SK-N-SH (cell line): ENCODE results near the gene NUDT19. TPM values are rescaled to one million over a fixed set of nuclear protein-coding genes. Genes with fewer than 3 reads are reported as not detected.
"Not testable (repeated sequence)": the region's sequence is repeated elsewhere in the genome, so short reads cannot be mapped to it uniquely, and the experiment has no call there.

Experiments
- CTCF ChIA-PET: fragments of 300-600, 350-600 bp; formaldehyde crosslinking; extraction: SDS; loops from one replicate; lab custom pipeline; 2021; lab: Yijun Ruan, JAX
- POLR2A ChIA-PET: fragments of 350-600 bp; sonication (Branson Sonifier 250); formaldehyde crosslinking; extraction: SDS; loops from one replicate; lab custom pipeline; 2020; ENCODE audit warnings: antibody characterized with exemption, inconsistent platforms; lab: Yijun Ruan, JAX
- DNase-seq: peaks from one replicate; pipeline ENCODE4 v3.0.0; 2012
- H2AFZ ChIP-seq: fragments of 200-600 bp; sonication (generic); 2 replicates; pipeline ENCODE4 v1.8.1; 2016; ENCODE audit warnings: antibody characterized with exemption, mild to moderate bottlenecking, low read depth
- H3F3A ChIP-seq: fragments of 200-600 bp; sonication (generic); replicated peaks from 2 replicates; pipeline ENCODE3; 2016; ENCODE audit warnings: antibody characterized with exemption, mild to moderate bottlenecking; ENCODE audit not compliant: insufficient read depth
- H3K27ac ChIP-seq, 2 experiments: fragments of 200-500 bp in 1 of 2; fragments of 200-600 bp in 1 of 2; sonication (Bioruptor generic) in 1 of 2; sonication (generic), shearing (Covaris generic) in 1 of 2; 2 replicates each; pipeline versions ENCODE4 v1.5.1 to v1.6.1; 2014 to 2016; ENCODE audit warnings: low read depth in 2 of 2, inconsistent platforms in 1 of 2, low read length in 1 of 2, mild to moderate bottlenecking in 1 of 2, mixed read lengths in 1 of 2
- H3K27me3 ChIP-seq: fragments of 200-600 bp; sonication (generic), shearing (Covaris generic); 2 replicates; pipeline ENCODE4 v1.6.1; 2016; ENCODE audit warnings: mixed run types; ENCODE audit not compliant: insufficient read depth
- H3K36me3 ChIP-seq, 2 experiments: fragments of 200-500 bp in 1 of 2; fragments of 200-600 bp in 1 of 2; sonication (Bioruptor generic) in 1 of 2; sonication (generic) in 1 of 2; replicated peaks in 1 of 2; 2 replicates each; pipeline versions ENCODE3 to v1.5.1; 2014 to 2016; ENCODE audit warnings: low read length in 1 of 2, mild to moderate bottlenecking in 1 of 2; ENCODE audit not compliant: insufficient read depth in 2 of 2, control insufficient read depth in 1 of 2
- H3K4me1 ChIP-seq, 2 experiments: fragments of 200-500 bp in 1 of 2; fragments of 200-600 bp in 1 of 2; sonication (Bioruptor generic) in 1 of 2; sonication (generic), shearing (Covaris generic) in 1 of 2; 2 replicates each; pipeline versions ENCODE4 v1.5.1 to v1.6.1; 2014 to 2016; ENCODE audit warnings: low read depth in 1 of 2, low read length in 1 of 2, mixed run types in 1 of 2; ENCODE audit not compliant: insufficient read depth in 2 of 2, control insufficient read depth in 1 of 2
- H3K4me2 ChIP-seq: fragments of 200-600 bp; sonication (generic), shearing (Covaris generic); 2 replicates; pipeline ENCODE4 v1.6.1; 2017; ENCODE audit warnings: mixed run types
- H3K4me3 ChIP-seq, 2 experiments: fragments of 200-500 bp in 1 of 2; fragments of 200-600 bp in 1 of 2; sonication (Bioruptor generic) in 1 of 2; sonication (generic), shearing (Covaris generic) in 1 of 2; 2 replicates each; pipeline versions ENCODE4 v1.5.1 to v1.8.1; 2014 to 2016; ENCODE audit warnings: low read depth in 2 of 2, inconsistent platforms in 1 of 2, low read length in 1 of 2, mild to moderate bottlenecking in 1 of 2, mixed read lengths in 1 of 2, moderate library complexity in 1 of 2
- H3K79me2 ChIP-seq: fragments of 200-600 bp; sonication (generic); 2 replicates; pipeline ENCODE4 v1.8.1; 2017; ENCODE audit warnings: mild to moderate bottlenecking; ENCODE audit not compliant: insufficient read depth
- H3K9ac ChIP-seq: fragments of 200-600 bp; sonication (generic); 2 replicates; pipeline ENCODE4 v1.6.1; 2017; ENCODE audit warnings: mixed run types
- H3K9me2 ChIP-seq: fragments of 200-600 bp; sonication (generic); 2 replicates; pipeline ENCODE4 v1.6.1; 2017; ENCODE audit warnings: mixed run types
- H3K9me3 ChIP-seq: fragments of 200-600 bp; sonication (generic); 2 replicates; pipeline ENCODE4 v1.6.1; 2017; ENCODE audit warnings: mixed run types, mild to moderate bottlenecking, moderate library complexity
- H4K20me1 ChIP-seq: fragments of 200-600 bp; sonication (generic); 2 replicates; pipeline ENCODE4 v1.6.1; 2017; ENCODE audit warnings: mild to moderate bottlenecking, mixed run types; ENCODE audit not compliant: insufficient read depth
- EP300 ChIP-seq, 2 experiments: IDR thresholded peaks; 2 replicates each; pipeline versions ENCODE4 v1.4.0 to v1.6.1; 2012; ENCODE audit warnings: borderline replicate concordance in 1 of 2, low read depth in 1 of 2, low read length in 1 of 2
- FOSL2 ChIP-seq: IDR thresholded peaks from 2 replicates; pipeline ENCODE4 v1.4.0; 2012; ENCODE audit warnings: low read depth, mild to moderate bottlenecking, moderate library complexity, borderline replicate concordance
- FOXM1 ChIP-seq: IDR thresholded peaks from 2 replicates; pipeline ENCODE4 v1.4.0; 2012; ENCODE audit warnings: low read depth, mild to moderate bottlenecking
- GABPA ChIP-seq: IDR thresholded peaks from 2 replicates; pipeline ENCODE4 v1.4.0; 2012; ENCODE audit warnings: low read depth, mild to moderate bottlenecking
- JUND ChIP-seq: IDR thresholded peaks from 2 replicates; pipeline ENCODE4 v1.4.0; 2012
- RFX5 ChIP-seq: IDR thresholded peaks from 2 replicates; pipeline ENCODE4 v1.6.1; 2012; ENCODE audit warnings: mild to moderate bottlenecking, improper control_type of control experiment, low read length
- RXRA ChIP-seq: IDR thresholded peaks from 2 replicates; pipeline ENCODE4 v1.4.0; 2012; ENCODE audit warnings: low read depth, mild to moderate bottlenecking, borderline replicate concordance
- SMC3 ChIP-seq: IDR thresholded peaks from 2 replicates; pipeline ENCODE4 v1.6.1; 2012; ENCODE audit warnings: low read depth, low read length, improper control_type of control experiment
- TAF1 ChIP-seq: IDR thresholded peaks from 2 replicates; pipeline ENCODE4 v1.6.1; 2012; ENCODE audit warnings: low read depth, mild to moderate bottlenecking, low read length, moderate library complexity, borderline replicate concordance
- TCF12 ChIP-seq: IDR thresholded peaks from 2 replicates; pipeline ENCODE4 v1.4.0; 2012
- TEAD4 ChIP-seq: IDR thresholded peaks from 2 replicates; pipeline ENCODE4 v1.4.0; 2012; ENCODE audit warnings: mild to moderate bottlenecking, borderline replicate concordance; ENCODE audit not compliant: insufficient read depth
- WGBS: methylation state at CpG from one replicate; pipeline ENCODE4 v1.1.6; 2017; ENCODE audit warnings: low lambda C conversion rate; 5-methylcytosine and 5-hydroxymethylcytosine counted together
- polyA plus RNA-seq, 3 experiments: library from polyadenylated mRNA; depleted of rRNA; stranded (reverse); fragments of >200 nt; gene quantifications; 2 replicates each; pipeline ENCODE4 v1.2.3, GENCODE V29; 2012
- TF ChIP-seq, protein P1 (sequence below): fragments of 200-600 bp; sonication (generic); IDR thresholded peaks from 2 replicates; pipeline ENCODE4 v1.6.1; 2017; ENCODE audit warnings: antibody characterized with exemption, mild to moderate bottlenecking, moderate library complexity
- TF ChIP-seq, protein P2 (sequence below): IDR thresholded peaks from 2 replicates; pipeline ENCODE4 v1.4.0; 2012; ENCODE audit warnings: low read depth
- TF ChIP-seq, protein P3 (sequence below): IDR thresholded peaks from 2 replicates; pipeline ENCODE4 v1.4.0; 2012; ENCODE audit warnings: low read depth, borderline replicate concordance
- TF ChIP-seq, protein P4 (sequence below): IDR thresholded peaks from 2 replicates; pipeline ENCODE4; 2012

The NUDT19 gene
- polyA plus RNA-seq, 1 of the 3 experiments (the other 2 are of a cell fraction) = 6.2 TPM

DNA sequence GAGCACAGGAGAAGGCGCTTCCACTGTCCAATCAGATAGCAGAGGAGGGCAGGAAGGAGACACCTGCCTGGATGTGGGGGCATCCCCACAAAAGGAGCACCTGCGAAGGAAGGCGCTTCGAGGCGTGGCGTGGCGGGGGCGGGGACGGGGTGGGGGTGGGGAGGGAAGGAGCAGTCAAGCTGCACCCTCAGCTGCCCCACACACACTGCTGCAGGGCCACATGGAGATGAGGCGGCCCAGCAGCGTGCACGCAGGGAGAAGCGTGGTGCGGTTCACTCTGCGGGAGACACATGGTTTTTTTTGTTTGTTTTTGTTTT, 38.1 kb upstream of the NUDT19 start:
- no peak overlapping the region for H3K4me3 ChIP-seq

DNA sequence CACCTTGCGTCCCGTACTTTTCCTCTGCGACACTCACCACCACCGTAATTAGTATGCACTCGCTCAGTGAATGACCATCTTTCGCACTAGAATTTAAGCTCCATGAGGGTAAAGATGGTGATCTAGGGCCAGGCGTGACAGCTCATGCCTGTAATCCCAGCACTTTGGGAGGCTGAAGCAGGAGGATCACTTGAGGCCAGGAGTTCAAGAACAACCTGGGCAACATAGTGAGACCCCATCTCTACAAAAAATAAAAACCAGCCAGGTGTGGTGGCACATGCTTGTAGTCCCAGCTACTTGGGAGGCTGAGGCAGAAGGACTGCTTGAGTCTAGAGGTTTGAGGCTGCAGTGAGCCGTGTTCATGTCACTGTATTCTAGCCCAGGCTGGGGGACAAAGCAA, 35.2 kb upstream of the NUDT19 start:
- 97% methylated on average over 8 of the region's 8 CpGs for WGBS
- H3K9me2 ChIP-seq, H4K20me1 ChIP-seq, H3K27ac ChIP-seq, DNase-seq, H3K36me3 ChIP-seq, H2AFZ ChIP-seq, H3K4me2 ChIP-seq, H3K4me3 ChIP-seq, H3K9me3 ChIP-seq, H3K9ac ChIP-seq, H3F3A ChIP-seq, CTCF ChIA-PET, H3K27me3 ChIP-seq, H3K4me1 ChIP-seq, POLR2A ChIA-PET: not testable (repeated sequence)
- H3K79me2 ChIP-seq = peaks cover 45% of the 10 kb centered on the region

More for the DNA sequence above, 38.1 kb upstream of the NUDT19 start:
- no peak overlapping the region for H3K9ac ChIP-seq
- peaks cover 21% of the 10 kb centered on the region; the same call in 1 of the 2 replicates for H3K79me2 ChIP-seq
- peaks cover 0 to 4% of the 10 kb centered on the region in 2 experiments; a peak in 1 of 4 replicates for H3K4me1 ChIP-seq
- no peak overlapping the region for H3K4me2 ChIP-seq
- H3K9me3 ChIP-seq = no peaks in the 10 kb centered on the region
- peaks cover 5 to 9% of the 10 kb centered on the region in 2 experiments for H3K36me3 ChIP-seq
- H3F3A ChIP-seq = no peaks in the 10 kb centered on the region
- DNase-seq = no peak
- no peak overlapping the region for H2AFZ ChIP-seq
- POLR2A ChIA-PET = no interaction called here
- WGBS = 92% methylated on average over 12 of the region's 15 CpGs
- no peaks in the 10 kb centered on the region for H4K20me1 ChIP-seq
- TF ChIP-seq TAF1 (no peak), SMC3 (no peak), GABPA (no peak), TCF12 (no peak), JUND (no peak), TEAD4 (no peak), FOSL2 (no peak)
- TF ChIP-seq, protein P1, sequence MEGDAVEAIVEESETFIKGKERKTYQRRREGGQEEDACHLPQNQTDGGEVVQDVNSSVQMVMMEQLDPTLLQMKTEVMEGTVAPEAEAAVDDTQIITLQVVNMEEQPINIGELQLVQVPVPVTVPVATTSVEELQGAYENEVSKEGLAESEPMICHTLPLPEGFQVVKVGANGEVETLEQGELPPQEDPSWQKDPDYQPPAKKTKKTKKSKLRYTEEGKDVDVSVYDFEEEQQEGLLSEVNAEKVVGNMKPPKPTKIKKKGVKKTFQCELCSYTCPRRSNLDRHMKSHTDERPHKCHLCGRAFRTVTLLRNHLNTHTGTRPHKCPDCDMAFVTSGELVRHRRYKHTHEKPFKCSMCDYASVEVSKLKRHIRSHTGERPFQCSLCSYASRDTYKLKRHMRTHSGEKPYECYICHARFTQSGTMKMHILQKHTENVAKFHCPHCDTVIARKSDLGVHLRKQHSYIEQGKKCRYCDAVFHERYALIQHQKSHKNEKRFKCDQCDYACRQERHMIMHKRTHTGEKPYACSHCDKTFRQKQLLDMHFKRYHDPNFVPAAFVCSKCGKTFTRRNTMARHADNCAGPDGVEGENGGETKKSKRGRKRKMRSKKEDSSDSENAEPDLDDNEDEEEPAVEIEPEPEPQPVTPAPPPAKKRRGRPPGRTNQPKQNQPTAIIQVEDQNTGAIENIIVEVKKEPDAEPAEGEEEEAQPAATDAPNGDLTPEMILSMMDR = no peak
- TF ChIP-seq, all 33 proteins: peak for 0
- Histone ChIP-seq H3K27ac (no peak overlapping the region), H3K9me2 (no peaks in the 10 kb centered on the region), H3K27me3 (no peaks in the 10 kb centered on the region)
- CTCF ChIA-PET = interaction anchor here (2.3 kb wide), 1 partner anchor 54 kb away, joined by 5 read pairs; no protein-coding TSS in a partner anchor

DNA sequence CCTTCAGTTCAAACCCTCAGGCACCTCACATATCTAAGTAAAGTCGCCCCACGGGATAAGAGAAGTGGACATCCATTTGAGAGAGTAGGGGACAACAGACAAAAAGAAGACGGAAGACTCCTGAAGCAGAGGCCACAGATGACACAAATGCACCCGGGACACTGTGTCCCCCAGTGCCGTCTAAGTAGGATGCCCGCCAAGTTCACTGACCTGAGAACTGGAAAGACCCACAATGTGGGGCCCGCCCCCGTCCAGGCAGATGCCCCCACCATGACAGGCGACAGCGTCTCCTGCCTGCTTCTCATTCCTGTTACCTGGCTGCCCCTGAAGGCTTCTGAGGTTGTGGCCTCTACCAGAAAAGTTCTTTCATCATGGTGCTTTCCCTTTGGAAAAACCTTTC, 33.5 kb upstream of the NUDT19 start:
- Histone ChIP-seq H3K36me3 (peaks cover 0 to 8% of the 10 kb centered on the region in 2 experiments), H3K4me1 (no peaks in the 10 kb centered on the region; a peak in 1 of 4 replicates), H3F3A (no peaks in the 10 kb centered on the region), H3K9ac (no peak overlapping the region), H4K20me1 (peaks cover 11% of the 10 kb centered on the region; the same call in 1 of the 2 replicates), H3K9me3 (no peaks in the 10 kb centered on the region), H3K79me2 (peaks cover 49% of the 10 kb centered on the region), H3K27ac (no peak overlapping the region), H2AFZ (no peak overlapping the region), H3K27me3 (no peaks in the 10 kb centered on the region), H3K4me3 (no peak overlapping the region), H3K4me2 (no peak overlapping the region), H3K9me2 (no peaks in the 10 kb centered on the region)
- ChIA-PET POLR2A (no interaction called here), CTCF (interaction anchor here (1.0 kb wide), 1 partner anchor 11 kb away, joined by 3 read pairs; no protein-coding TSS in a partner anchor)
- DNase-seq = no peak
- 90% methylated on average over 10 of the region's 10 CpGs for WGBS
- TF ChIP-seq, protein P2, sequence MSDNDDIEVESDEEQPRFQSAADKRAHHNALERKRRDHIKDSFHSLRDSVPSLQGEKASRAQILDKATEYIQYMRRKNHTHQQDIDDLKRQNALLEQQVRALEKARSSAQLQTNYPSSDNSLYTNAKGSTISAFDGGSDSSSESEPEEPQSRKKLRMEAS = no peak
- TF ChIP-seq RXRA = no peak
- no peak for TF ChIP-seq EP300 (IDR thresholded peaks at IDR 0.05; ENCODE audit: borderline replicate concordance in 1 of 2, low read depth in 1 of 2, low read length in 1 of 2)
- no peak for TF ChIP-seq RFX5
- TF ChIP-seq TEAD4 = no peak
- TF ChIP-seq, protein P3, sequence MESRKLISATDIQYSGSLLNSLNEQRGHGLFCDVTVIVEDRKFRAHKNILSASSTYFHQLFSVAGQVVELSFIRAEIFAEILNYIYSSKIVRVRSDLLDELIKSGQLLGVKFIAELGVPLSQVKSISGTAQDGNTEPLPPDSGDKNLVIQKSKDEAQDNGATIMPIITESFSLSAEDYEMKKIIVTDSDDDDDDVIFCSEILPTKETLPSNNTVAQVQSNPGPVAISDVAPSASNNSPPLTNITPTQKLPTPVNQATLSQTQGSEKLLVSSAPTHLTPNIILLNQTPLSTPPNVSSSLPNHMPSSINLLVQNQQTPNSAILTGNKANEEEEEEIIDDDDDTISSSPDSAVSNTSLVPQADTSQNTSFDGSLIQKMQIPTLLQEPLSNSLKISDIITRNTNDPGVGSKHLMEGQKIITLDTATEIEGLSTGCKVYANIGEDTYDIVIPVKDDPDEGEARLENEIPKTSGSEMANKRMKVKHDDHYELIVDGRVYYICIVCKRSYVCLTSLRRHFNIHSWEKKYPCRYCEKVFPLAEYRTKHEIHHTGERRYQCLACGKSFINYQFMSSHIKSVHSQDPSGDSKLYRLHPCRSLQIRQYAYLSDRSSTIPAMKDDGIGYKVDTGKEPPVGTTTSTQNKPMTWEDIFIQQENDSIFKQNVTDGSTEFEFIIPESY = no peak
- TF ChIP-seq TCF12 = no peak
- TF ChIP-seq, protein P4, sequence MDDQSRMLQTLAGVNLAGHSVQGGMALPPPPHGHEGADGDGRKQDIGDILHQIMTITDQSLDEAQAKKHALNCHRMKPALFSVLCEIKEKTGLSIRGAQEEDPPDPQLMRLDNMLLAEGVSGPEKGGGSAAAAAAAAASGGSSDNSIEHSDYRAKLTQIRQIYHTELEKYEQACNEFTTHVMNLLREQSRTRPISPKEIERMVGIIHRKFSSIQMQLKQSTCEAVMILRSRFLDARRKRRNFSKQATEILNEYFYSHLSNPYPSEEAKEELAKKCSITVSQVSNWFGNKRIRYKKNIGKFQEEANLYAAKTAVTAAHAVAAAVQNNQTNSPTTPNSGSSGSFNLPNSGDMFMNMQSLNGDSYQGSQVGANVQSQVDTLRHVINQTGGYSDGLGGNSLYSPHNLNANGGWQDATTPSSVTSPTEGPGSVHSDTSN = no peak
- TF ChIP-seq, protein P1 = no peak
- no peak for TF ChIP-seq FOXM1
